Measurements from ENCODE around the gene MED29.
"Not testable (repeated sequence)": the region's sequence is repeated elsewhere in the genome, so short reads cannot be mapped to it uniquely, and the experiment has no call there.

Gene MED29

DNA sequence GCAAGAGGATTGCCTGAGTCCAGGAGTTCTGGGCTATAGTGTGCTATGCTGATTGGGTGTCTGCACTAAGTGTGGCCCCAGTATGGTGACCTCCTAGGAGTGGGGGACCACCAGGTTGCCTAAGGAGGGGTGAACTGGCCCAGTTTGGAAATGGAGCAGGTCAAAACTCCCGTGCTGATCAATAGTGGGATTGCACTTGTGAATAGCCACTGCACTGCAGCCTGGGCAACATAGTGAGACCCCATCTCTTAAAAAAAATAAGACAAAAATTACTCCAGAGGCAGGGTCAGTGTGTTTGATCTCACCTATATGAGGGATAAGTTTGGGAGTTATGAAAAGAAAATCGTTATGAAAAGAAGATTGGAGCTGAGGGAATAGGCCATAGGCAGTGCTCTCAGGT is 22.0 kb upstream of the MED29 start:
- TF ChIP-seq, protein P1, sequence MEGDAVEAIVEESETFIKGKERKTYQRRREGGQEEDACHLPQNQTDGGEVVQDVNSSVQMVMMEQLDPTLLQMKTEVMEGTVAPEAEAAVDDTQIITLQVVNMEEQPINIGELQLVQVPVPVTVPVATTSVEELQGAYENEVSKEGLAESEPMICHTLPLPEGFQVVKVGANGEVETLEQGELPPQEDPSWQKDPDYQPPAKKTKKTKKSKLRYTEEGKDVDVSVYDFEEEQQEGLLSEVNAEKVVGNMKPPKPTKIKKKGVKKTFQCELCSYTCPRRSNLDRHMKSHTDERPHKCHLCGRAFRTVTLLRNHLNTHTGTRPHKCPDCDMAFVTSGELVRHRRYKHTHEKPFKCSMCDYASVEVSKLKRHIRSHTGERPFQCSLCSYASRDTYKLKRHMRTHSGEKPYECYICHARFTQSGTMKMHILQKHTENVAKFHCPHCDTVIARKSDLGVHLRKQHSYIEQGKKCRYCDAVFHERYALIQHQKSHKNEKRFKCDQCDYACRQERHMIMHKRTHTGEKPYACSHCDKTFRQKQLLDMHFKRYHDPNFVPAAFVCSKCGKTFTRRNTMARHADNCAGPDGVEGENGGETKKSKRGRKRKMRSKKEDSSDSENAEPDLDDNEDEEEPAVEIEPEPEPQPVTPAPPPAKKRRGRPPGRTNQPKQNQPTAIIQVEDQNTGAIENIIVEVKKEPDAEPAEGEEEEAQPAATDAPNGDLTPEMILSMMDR (IDR thresholded peaks at IDR 0.05; ENCODE audit: borderline replicate concordance, control extremely low read depth, extremely low read depth, insufficient read depth, missing control alignments), result no peak
- in situ Hi-C loops (cut with MboI; ENCODE audit: low sequenced_read_pairs, unreplicated experiment), result no loop called here
- DNase-seq (ENCODE audit: low spot score), result no peak

DNA sequence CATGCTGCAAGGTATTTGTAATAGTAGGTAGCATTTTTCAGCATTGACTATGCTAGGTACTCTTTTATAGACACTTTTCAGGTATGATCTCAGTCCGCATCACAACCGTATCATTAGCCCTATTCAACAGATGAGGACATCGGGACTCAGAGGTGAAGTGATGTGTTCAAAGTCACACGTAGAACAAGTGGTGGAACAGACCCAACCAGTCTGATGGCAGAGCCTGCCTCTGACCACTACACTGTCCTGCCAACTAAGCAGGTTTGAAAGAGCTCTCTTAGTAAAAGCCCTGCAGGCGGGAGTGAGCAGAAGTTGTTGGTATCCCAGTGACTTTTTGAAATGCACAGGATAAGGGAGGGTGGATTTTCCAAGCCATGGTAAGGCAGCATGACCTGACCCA is 20.4 kb upstream of the MED29 start:
- in situ Hi-C loops (cut with MboI; ENCODE audit: low sequenced_read_pairs, unreplicated experiment), result no loop called here
- no peak for DNase-seq (ENCODE audit: low spot score)
- TF ChIP-seq, protein P1 (IDR thresholded peaks at IDR 0.05; ENCODE audit: borderline replicate concordance, control extremely low read depth, extremely low read depth, insufficient read depth, missing control alignments), result no peak

DNA sequence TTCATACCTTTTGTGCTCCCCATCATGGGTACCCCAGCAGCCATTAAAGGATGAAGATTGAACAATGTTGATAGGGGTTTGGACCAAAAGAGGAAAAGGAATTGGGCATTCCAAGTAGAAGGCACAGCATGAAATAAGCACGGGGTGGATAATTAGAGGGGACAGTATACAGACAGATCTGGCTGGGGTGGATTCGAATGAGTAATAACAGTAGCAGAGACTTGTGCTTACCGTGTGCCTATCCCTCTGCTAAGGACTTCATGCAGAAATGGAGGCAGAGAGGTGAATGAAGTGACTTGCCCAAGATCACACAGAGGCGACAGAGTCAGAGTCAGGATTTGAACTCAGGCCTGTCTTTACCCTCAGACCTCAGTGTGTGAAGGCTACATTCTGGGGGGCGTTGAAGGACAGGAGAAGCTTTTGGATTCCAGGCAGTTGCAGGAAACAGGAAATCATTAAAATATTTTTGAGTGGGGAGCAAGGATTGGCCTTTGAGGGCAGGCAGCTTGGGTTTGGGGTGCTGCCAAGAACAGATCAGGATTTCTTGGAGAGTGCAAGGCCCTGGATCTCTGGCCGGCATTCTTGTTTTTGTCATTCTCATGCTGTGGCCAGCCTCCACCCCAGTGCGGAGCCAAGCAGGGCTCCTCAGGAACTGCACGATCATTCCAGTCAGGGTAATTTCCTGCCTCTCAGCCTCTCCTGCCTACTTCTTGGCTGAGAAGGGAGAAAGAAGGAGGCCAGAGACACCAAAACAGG is 19.0 kb upstream of the MED29 start:
- in situ Hi-C loops (cut with MboI; ENCODE audit: low sequenced_read_pairs, unreplicated experiment), result no loop called here
- TF ChIP-seq, protein P1 (IDR thresholded peaks at IDR 0.05; ENCODE audit: borderline replicate concordance, control extremely low read depth, extremely low read depth, insufficient read depth, missing control alignments), result no peak
- DNase-seq (ENCODE audit: low spot score), result no peak

DNA sequence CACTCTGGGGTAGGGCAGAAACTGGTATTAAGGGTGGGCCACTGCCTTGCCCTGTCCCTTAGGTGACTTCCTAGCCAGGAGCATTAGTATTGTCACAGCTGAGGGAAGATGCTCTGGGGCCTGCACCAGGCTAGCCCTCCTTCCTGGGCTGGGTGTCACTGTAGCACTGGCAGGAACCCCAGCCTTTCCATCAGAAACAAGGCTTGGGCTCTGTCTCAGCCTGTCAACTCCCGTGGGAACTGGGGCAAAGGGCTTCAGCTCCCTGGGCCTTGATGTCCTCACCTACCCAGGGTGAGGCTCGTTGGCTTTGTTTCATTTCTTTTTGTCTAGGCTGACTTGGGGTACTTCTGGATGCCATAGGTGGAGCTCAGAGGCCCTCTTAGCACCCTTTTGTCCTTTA is 18.2 kb upstream of the MED29 start:
- DNase-seq (ENCODE audit: low spot score), result no peak
- in situ Hi-C loops (cut with MboI; ENCODE audit: low sequenced_read_pairs, unreplicated experiment), result no loop called here
- TF ChIP-seq, protein P1 (IDR thresholded peaks at IDR 0.05; ENCODE audit: borderline replicate concordance, control extremely low read depth, extremely low read depth, insufficient read depth, missing control alignments), result no peak

DNA sequence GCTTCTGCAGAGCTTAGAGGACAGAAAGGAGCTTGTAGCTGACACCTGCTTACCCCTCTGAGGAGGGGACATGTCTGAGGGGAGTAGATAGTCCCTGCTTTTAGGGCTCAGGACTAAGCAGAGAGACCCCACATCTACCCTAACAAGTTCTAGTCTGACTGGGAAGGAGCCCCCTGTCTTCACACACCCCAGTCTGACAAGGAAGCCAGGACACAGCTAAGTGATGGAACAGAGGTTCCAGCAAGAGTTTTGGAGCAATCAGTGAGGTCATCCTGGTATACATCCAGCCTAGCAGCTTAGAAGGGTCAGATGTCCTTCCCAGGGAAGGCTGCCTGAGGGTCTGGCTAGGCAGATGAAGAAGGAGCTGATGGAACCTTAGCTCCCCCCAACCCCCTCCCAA is 15.2 kb upstream of the MED29 start:
- TF ChIP-seq, protein P1 (IDR thresholded peaks at IDR 0.05; ENCODE audit: borderline replicate concordance, control extremely low read depth, extremely low read depth, insufficient read depth, missing control alignments), result no peak
- in situ Hi-C loops (cut with MboI; ENCODE audit: low sequenced_read_pairs, unreplicated experiment), result no loop called here
- DNase-seq (ENCODE audit: low spot score), result no peak

DNA sequence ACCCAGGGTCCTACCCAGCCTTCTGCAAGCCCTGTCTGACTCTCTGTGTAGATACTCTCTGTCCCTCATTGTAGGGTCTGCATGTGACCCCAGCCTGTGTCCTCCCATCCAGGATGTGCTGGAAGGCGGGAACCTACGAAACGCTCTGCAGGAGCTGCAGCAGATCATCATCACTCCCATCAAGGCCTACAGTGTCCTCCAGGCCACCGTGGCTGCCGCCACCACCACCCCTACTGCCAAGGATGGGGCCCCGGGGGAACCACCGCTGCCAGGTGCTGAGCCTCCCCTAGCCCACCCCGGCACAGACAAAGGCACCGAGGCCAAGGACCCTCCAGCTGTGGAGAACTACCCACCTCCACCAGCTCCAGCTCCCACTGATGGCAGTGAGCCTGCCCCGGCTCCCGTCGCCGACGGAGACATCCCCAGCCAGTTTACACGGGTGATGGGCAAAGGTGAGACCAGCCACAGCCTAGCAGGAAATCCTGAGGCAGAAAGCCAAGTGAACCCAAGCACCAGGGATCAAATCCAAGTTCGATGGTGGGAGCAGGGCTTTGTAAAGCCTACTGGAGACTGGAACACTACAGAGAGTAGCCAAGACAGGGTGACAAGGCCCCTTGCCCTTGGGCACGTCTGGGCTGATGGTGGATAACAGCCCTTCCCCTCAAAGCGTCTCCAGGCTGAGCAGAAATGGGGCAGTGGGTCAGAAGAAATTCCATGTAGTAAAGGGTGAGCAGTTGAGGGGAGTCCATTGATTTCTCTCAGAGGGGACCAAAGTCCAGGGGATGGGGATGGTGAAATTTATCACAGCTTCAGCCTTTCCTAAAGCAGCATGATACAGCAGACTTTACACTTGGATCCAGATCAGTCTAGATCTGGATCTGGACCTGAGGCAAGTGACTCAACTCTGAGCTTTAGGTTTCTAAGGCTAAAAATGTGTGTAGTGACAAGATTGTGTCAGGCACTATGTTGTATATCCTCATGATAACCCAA is 13.5 kb upstream of the MED29 start:
- DNase-seq (ENCODE audit: low spot score), result no peak
- TF ChIP-seq, protein P1 (IDR thresholded peaks at IDR 0.05; ENCODE audit: borderline replicate concordance, control extremely low read depth, extremely low read depth, insufficient read depth, missing control alignments), result no peak
- in situ Hi-C loops (cut with MboI; ENCODE audit: low sequenced_read_pairs, unreplicated experiment), result no loop called here

DNA sequence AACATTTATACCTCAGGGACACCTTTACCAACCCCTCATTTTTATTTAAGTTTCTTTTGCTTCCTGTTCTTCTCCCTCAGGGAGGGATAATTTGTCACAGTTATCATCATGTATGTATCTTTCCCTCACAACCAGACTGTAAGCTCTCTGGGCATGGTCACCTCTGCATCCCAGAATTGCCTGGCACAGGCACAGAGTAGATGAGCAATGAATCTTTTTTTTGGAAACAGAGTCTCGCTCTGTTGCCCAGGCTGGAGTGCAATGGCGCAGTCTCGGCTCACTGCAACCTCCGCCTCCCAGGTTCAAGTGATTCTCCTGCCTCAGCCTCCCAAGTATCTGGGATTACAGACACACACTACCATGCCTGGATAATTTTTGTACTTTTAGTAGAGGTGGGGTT is 11.8 kb upstream of the MED29 start:
- DNase-seq (ENCODE audit: low spot score); in situ Hi-C loops (cut with MboI; ENCODE audit: low sequenced_read_pairs, unreplicated experiment): not testable (repeated sequence)

Measured in GM13976 (cell line).